HL-60 (cell line): ENCODE data around the gene SLC8A2.

Experiments used
- DNase-seq, 2 experiments: peaks; one replicate each; pipeline ENCODE4 v3.0.0-alpha.2; 2010 to 2020; ENCODE audit warnings: low read depth in 1 of 2, low spot score in 1 of 2
- H3K27ac ChIP-seq: fragments of 250-450 bp; sonication (Bioruptor Pico); replicated peaks from 2 replicates; pipeline ENCODE4 v1.5.1; 2020; ENCODE audit warnings: mild to moderate bottlenecking, moderate library complexity
- H3K27me3 ChIP-seq: fragments of 250-450 bp; sonication (Bioruptor Pico); 2 replicates; pipeline ENCODE4 v1.5.1; 2021; ENCODE audit warnings: mild to moderate bottlenecking, moderate library complexity; ENCODE audit not compliant: insufficient read depth, poor library complexity, severe bottlenecking
- H3K4me3 ChIP-seq: replicated peaks from 2 replicates; pipeline ENCODE4 v1.5.1; 2011; ENCODE audit warnings: mild to moderate bottlenecking, control low read depth, low read length; ENCODE audit not compliant: insufficient read depth
- GABPA ChIP-seq: IDR thresholded peaks from 2 replicates; pipeline ENCODE4 v1.6.1; 2012; ENCODE audit warnings: low read depth
- POLR2AphosphoS5 ChIP-seq: IDR thresholded peaks from 2 replicates; pipeline ENCODE4 v1.6.1; 2012; ENCODE audit warnings: low read depth
- REST ChIP-seq: IDR thresholded peaks from 2 replicates; pipeline ENCODE4 v1.6.1; 2012; ENCODE audit warnings: low read depth; ENCODE audit not compliant: insufficient replicate concordance
- SPI1 ChIP-seq: IDR thresholded peaks from 2 replicates; pipeline ENCODE4 v1.6.1; 2012; ENCODE audit warnings: low read depth, mild to moderate bottlenecking, borderline replicate concordance
- TF ChIP-seq, protein P1 (sequence below): IDR thresholded peaks from one replicate; pipeline ENCODE4 v1.5.1; 2011; ENCODE audit warnings: low read length, control low read depth, inconsistent platforms; ENCODE audit not compliant: insufficient read depth

Gene SLC8A2

GRCh38 chr19:47490031-47490430, 18.3 kb upstream of the SLC8A2 start:
- no peaks in the 10 kb centered on the region for H3K27me3 ChIP-seq
- DNase-seq, result no peak
- no peak overlapping the region for H3K27ac ChIP-seq
- TF ChIP-seq, protein P1, sequence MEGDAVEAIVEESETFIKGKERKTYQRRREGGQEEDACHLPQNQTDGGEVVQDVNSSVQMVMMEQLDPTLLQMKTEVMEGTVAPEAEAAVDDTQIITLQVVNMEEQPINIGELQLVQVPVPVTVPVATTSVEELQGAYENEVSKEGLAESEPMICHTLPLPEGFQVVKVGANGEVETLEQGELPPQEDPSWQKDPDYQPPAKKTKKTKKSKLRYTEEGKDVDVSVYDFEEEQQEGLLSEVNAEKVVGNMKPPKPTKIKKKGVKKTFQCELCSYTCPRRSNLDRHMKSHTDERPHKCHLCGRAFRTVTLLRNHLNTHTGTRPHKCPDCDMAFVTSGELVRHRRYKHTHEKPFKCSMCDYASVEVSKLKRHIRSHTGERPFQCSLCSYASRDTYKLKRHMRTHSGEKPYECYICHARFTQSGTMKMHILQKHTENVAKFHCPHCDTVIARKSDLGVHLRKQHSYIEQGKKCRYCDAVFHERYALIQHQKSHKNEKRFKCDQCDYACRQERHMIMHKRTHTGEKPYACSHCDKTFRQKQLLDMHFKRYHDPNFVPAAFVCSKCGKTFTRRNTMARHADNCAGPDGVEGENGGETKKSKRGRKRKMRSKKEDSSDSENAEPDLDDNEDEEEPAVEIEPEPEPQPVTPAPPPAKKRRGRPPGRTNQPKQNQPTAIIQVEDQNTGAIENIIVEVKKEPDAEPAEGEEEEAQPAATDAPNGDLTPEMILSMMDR, result no peak
- TF ChIP-seq POLR2AphosphoS5, result no peak
- no peak overlapping the region for H3K4me3 ChIP-seq

- TF ChIP-seq GABPA (no peak), REST (no peak), POLR2AphosphoS5 (no peak), SPI1 (no peak)
- TF ChIP-seq, protein P1, result no peak
- no peak overlapping the region for H3K4me3 ChIP-seq
- no peaks in the 10 kb centered on the region for H3K27me3 ChIP-seq
- no peak overlapping the region for H3K27ac ChIP-seq
- no peak for DNase-seq
Observed at GRCh38 chr19:47489072-47489914, 17.6 kb upstream of the SLC8A2 start.

GRCh38 chr19:47487551-47488515, 16.1 kb upstream of the SLC8A2 start:
- Histone ChIP-seq H3K27me3 (no peaks in the 10 kb centered on the region), H3K27ac (peak overlapping the region; percentile 60), H3K4me3 (no peak overlapping the region)
- peak in 1 of 2 experiments; percentile 30 for DNase-seq
- TF ChIP-seq REST (no peak), GABPA (no peak), POLR2AphosphoS5 (no peak), SPI1 (no peak)
- TF ChIP-seq, protein P1, result no peak
